22Rv1 (cell line): ENCODE results near the gene BMP4.

Experiments
- H3K27ac ChIP-seq: fragments of 450-650 bp; 2 replicates; pipeline ENCODE4 v1.5.1; 2017
- CTCF ChIP-seq: fragments of 450-650 bp; IDR thresholded peaks from 2 replicates; pipeline ENCODE4 v1.5.1; 2017; ENCODE audit warnings: mild to moderate bottlenecking
- ZFX ChIP-seq: fragments of 450-650 bp; IDR thresholded peaks from 2 replicates; pipeline ENCODE4 v1.6.1; 2017; ENCODE audit warnings: antibody characterized with exemption, borderline replicate concordance

BMP4 gene

GRCh38 chr14:53956427-53957201, at the start of gene BMP4:
TSS of gene BMP4 (minus strand) at chr14:53956825. CDS start at chr14:53952222, 4,603 bp downstream.
- H3K27ac ChIP-seq, result no peak within 1 kb of the TSS
- TF ChIP-seq ZFX, result no peak
- TF ChIP-seq CTCF, result no peak

GRCh38 chr14:54003064-54003463, 46.4 kb upstream of the BMP4 start:
- TF ChIP-seq CTCF (no peak), ZFX (no peak)
- H3K27ac ChIP-seq, result no peak overlapping the region

DNA sequence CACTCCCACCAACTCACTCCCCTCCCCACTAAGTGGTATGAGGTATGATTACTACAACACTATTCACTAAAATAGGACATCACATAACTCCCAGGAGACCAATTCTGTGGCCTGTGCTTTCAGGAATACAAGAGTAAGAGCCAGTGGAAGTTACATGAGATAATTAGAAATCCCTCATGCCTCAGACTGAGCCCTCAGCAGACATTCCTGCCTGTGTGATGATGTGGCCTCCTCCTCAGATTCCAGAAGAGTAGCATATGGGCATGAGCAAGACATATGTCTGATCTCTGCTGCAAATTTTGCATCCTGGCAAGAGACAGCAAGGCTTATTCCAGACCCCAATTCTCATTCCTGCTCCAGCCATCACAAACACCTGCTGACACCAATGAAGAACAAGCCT, 46.0 kb upstream of the BMP4 start:
- TF ChIP-seq CTCF, result no peak
- TF ChIP-seq ZFX, result no peak
- H3K27ac ChIP-seq, result no peak overlapping the region

- TF ChIP-seq ZFX, result no peak
- TF ChIP-seq CTCF, result no peak
- H3K27ac ChIP-seq, result no peak overlapping the region
Observed at GRCh38 chr14:54001189-54001878, 44.7 kb upstream of the BMP4 start.

GRCh38 chr14:54000341-54000811, 43.8 kb upstream of the BMP4 start:
- H3K27ac ChIP-seq, result no peak overlapping the region
- TF ChIP-seq ZFX, result no peak
- TF ChIP-seq CTCF, result no peak

GRCh38 chr14:53999061-53999488, 42.5 kb upstream of the BMP4 start:
- no peak overlapping the region for H3K27ac ChIP-seq

More at GRCh38 chr14:53999061-53999488, 42.5 kb upstream of the BMP4 start:
- TF ChIP-seq CTCF (no peak), ZFX (no peak)
